NAMALWA (cell line): ENCODE measurements around the gene TCEA3.

Experiments
- DNase-seq: peaks from one replicate; pipeline ENCODE4 v3.0.0-alpha.2; 2015; ENCODE audit warnings: low spot score

Gene TCEA3

DNA sequence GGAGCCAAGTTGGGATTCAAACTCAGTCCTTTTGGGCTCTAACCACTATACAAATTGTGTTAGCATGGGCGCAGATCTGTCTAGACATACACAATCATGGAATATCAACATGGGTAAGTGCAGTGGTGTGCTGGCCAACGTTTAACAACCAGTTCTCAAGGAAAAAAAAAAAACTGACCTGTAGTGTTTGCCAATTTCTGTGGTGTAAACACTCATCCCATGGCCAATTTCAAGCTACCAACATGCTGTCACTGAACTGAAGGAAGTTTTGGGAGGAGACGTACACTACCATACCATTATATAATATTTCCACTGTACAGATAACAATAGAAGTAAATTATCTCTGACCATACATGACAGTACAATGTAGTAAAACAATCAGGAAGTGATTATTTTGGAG lies 3.2 kb downstream of the TCEA3 start:
- no peak for DNase-seq

GRCh38 chr1:23420778-23421177 lies 3.8 kb downstream of the TCEA3 start:
- DNase-seq: no peak

DNA sequence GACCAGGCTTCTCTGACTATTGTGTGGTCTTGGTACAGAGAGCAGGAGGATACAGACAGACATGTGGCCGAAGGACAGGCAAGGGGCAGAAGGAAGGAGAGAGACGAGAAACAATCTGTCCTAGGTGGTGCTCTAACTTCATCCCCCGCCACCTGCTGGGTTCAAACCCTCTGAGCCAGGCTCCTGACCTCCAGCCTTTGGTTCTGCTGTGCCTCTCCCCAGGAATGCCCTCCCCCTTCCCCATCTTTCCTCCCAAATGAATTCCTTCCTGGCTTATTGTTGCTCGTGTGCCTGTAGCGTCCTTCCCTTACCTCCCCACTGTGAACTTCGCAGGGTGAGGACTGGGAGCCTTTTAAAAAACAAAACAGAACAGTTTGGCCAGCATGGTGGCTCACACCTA lies 5.4 kb downstream of the TCEA3 start:
- no peak for DNase-seq

GRCh38 chr1:23417570-23417969 lies 7.0 kb downstream of the TCEA3 start:
- no peak for DNase-seq

GRCh38 chr1:23416964-23417363 lies 7.6 kb downstream of the TCEA3 start:
- no peak for DNase-seq

GRCh38 chr1:23408797-23409290 lies 15.7 kb downstream of the TCEA3 start:
- no peak for DNase-seq

GRCh38 chr1:23407016-23407630 lies 17.4 kb downstream of the TCEA3 start:
- no peak for DNase-seq

DNA sequence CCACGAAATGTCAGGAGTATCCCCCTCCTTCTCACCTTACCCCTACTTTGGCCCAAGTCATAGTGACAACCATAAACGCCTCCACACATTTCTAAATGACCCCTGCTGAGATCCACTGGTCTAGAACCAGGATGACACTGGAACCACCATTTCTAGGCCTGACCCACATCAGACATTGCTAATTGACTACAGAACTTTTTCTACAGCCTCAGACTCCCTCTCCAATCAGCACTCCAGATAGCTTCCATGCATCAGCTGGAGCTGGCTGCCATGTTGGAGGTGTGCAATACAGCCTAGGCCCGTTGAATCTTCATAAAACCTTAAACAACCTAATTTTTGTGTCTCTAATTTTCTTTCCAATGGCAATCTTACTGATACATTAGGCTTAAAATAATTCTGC lies 18.6 kb downstream of the TCEA3 start:
- no peak for DNase-seq

DNA sequence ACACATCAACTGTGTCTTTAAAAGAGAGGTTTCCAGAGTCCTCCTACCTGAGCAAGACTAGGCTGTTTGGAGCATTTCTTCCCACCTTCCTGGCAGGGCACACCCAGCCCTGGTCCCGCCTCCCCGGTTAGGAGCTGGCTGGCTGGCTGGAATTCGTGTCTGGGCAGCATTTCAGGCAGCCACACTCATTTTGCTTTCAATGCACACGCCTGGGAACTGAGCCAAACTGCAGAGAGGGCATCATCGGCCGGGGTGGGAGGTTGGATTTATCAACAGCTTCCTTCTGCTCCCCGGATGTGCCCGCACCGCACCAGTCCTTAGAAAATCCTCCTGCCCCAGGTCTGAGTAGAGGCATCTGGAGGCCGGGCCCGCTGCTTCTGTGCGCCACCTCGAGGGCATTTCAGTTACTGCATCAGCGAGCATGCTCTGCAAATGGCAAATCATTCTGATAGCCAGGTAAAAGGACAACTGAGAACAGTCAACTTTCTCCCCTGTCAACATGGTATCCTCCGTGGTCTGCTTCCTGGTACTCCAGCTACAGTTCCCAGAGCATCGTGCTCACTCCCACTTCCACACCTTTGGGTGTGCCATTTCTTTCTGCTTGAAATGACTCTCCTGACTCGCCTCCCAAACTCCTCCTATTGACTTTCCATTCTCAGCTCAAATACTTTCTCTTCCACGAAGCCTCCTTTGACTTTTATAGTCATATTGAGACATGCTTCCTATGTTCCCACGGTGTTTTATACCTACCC lies 20.6 kb downstream of the TCEA3 start:
- peak; percentile 85 for DNase-seq

- DNase-seq: no peak
These were observed 21.2 kb downstream of the TCEA3 start for GRCh38 chr1:23403355-23403734.

DNA sequence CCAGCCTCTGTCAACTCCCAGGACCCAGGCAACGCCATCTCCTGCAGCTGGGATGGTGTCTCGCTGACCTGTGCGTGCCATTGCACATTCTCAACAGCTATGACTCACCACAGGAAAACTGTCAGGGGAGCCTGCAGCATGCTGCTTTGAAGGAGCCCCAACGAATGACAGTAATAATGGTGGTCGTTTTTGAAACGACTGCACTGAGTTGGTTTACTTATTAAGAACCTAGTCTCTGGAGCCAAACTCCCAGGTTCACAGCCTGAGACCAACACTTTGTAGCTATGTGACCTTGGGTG lies 21.6 kb downstream of the TCEA3 start:
- DNase-seq: no peak

GRCh38 chr1:23402286-23403037 lies 22.1 kb downstream of the TCEA3 start:
- DNase-seq: no peak

DNA sequence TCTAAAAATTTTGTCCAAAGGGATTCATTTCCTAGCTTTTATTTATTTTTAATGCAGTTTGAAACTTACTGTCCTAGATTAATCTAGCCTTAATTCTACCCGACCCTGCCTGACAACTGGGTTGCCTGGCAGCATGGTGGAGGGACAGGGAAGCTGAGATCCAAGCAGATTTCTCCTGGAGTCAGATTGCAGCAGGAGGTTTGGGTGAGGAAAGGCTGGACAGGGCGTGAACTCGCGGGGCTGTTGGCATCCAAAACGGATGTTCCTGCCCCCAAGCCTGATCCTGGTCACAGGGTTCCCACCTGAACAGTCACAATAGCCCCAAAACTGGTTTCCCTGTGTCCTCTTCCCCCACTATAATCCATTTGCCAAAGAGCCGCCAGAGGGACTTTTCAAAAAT lies 23.2 kb downstream of the TCEA3 start:
- no peak for DNase-seq

DNA sequence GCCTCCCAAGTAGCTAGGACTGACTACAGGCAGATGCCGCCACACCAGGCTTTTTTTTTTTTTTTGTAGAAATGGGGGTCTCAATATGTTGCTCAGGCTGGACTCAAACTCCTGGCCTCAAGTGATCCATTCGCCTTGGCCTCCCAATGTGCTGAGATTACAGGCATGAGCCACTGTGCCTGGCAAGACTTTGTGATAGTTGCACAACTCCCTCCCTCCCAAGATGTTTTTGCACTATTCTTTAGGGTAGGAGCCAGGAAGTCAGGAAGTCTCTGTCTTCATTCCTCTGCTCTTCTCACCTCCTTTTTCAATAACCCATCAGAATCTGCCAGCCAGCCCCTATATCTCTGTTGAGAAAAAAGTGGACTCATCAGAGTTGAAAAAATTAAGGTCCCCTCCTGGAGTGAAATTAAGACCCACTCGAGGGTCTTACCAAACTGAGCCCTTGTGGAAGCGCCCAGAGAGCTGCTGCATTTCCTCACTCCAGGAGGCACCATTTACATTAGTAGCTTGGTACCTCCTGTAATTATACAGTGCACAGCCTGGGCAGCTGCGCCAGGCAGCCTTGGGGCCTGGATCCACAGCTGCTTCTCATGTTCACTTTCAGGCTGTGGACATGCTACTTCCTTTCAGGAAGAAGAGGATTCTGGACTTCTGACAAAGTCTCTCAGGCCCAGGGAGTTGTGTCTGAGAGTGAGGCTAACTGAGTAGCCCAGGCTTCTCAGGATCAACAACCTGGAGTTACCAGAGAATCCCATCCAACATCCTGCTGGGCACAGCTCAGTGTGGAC lies 24.0 kb downstream of the TCEA3 start:
- no peak for DNase-seq

- no peak for DNase-seq
These were observed 25.3 kb downstream of the TCEA3 start for GRCh38 chr1:23399229-23399628.

DNA sequence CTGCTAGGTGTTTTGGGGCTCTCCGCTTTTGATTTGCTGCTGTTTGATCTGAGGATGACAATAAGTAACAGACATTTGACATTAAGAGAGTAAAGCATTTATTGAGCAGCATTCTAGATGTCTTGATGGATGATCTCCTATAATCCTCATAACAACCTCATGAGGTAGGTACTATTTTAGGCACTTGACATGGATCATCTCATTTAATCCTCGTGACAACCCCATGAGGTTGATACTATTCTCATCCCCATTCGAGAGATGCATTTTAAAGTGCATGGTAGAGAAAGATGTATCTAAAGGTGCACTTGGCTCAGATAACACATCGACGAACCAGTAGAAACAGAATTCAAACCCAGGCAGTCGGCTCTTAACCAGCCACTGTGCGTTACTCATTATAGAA lies 26.6 kb downstream of the TCEA3 start:
- no peak for DNase-seq

GRCh38 chr1:23396380-23396779 lies 28.2 kb downstream of the TCEA3 start:
- DNase-seq: no peak

DNA sequence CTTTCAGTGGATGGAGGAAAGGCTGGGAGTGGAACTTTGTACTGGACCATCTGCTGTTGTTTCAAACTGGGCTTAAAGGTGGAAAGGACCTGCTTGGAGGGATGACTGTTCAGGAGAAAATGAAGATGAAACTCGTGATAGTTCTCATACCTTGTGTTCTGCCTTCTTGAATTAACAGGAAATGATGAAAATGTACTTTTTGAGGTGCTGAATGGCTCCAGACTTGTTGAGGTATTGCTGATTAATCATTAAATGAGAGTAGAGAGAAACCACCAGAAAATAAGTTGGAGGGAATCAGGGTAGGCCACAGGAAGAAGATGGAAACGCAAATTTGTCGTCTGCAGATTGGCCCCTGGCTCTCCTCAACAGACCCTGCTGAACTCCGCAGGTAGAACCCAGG lies 28.7 kb downstream of the TCEA3 start:
- DNase-seq: no peak

DNA sequence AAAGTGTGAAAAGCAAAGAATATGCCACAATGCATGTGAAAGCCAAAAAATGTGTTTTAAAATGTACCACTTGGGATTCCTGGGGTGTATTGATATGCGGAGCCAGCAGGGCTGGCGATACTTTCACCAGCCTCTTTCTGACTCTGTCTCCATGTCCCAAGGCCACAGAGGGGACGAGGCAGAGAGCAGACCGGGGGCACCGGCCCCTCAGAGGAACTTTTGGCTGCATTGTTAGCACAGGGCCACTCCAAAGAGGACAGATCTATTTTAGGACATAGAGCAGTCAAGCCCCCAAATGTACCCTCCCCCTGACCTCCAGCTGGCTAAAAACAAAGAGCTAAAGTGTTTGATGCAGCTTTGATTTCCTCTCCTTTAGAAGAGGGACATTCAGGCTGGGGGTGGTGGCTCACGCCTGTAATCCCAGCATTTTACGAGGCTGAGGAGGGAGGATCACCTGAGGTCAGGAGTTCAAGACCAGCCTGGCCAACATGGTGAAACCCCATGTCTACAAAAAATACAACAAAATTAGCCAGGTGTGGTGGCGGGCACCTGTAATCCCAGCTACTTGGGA lies 29.3 kb downstream of the TCEA3 start:
- no peak for DNase-seq

GRCh38 chr1:23394684-23395083 lies 29.9 kb downstream of the TCEA3 start:
- DNase-seq: no peak

DNA sequence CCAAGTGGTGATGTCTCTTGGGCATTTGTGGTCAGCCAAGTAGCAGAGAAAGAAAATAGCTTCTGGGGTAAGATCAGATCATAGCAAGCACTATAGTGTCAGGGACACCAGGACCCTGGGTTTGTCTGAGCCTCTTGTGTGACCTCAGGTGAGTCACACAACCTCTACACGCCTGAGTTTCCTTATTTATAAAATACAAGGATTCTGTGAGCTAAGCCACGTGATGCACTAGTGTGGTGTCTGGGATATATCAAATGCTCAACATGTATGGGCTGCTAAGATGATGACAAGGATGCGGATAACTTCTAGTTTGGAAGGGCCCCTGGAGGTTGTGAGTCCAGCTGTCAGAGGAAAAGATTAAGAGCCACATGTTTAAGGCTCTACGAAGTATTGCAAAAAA lies 30.4 kb downstream of the TCEA3 start:
- DNase-seq: no peak

DNA sequence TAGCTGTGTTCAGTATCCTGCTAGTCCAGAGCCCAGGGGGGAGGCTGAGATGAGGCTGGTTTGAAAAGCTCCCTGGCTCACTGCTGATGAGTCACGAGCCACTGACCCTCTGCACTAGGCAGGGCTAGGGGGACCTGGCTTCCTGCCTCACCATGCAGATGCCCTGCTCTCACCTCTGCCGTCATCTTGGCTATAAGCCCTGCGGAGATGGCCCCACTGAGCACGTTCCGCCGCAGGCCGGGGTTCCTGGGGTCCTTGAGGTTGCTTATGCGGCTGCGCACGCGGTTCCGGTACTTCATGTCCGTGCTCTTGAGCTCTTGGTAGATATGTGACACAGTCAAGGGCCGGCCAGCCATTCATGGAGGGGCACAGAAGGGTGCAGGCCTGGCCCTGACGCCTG lies 30.8 kb downstream of the TCEA3 start:
- DNase-seq: no peak
